ENCODE measurements around the gene JAKMIP1.

JAKMIP1 gene

GRCh38 chr4:6119507-6120020 lies 80.8 kb downstream of the JAKMIP1 start:
- DNase-seq (ENCODE audit: low read depth), result no peak

GRCh38 chr4:6118201-6118600 lies 82.1 kb downstream of the JAKMIP1 start:
- no peak for DNase-seq (ENCODE audit: low read depth)

- no peak for DNase-seq (ENCODE audit: low read depth)
These were observed 83.6 kb downstream of the JAKMIP1 start for GRCh38 chr4:6116696-6117285.

GRCh38 chr4:6115746-6116586 lies 84.4 kb downstream of the JAKMIP1 start:
- no peak for DNase-seq (ENCODE audit: low read depth)

- DNase-seq (ENCODE audit: low read depth), result no peak
These were observed 85.0 kb downstream of the JAKMIP1 start for GRCh38 chr4:6115342-6115741.

GRCh38 chr4:6114601-6115000 lies 85.7 kb downstream of the JAKMIP1 start:
- DNase-seq (ENCODE audit: low read depth), result no peak

GRCh38 chr4:6114181-6114580 lies 86.2 kb downstream of the JAKMIP1 start:
- DNase-seq (ENCODE audit: low read depth), result no peak

- no peak for DNase-seq (ENCODE audit: low read depth)
These were observed 86.7 kb downstream of the JAKMIP1 start for GRCh38 chr4:6113641-6114040.

GRCh38 chr4:6112606-6113290 lies 87.6 kb downstream of the JAKMIP1 start:
- DNase-seq (ENCODE audit: low read depth), result no peak

- no peak for DNase-seq (ENCODE audit: low read depth)
These were observed 88.9 kb downstream of the JAKMIP1 start for GRCh38 chr4:6111354-6111960.

- DNase-seq (ENCODE audit: low read depth), result no peak
These were observed 89.5 kb downstream of the JAKMIP1 start for GRCh38 chr4:6110681-6111353.

GRCh38 chr4:6109842-6110560 lies 90.3 kb downstream of the JAKMIP1 start:
- no peak for DNase-seq (ENCODE audit: low read depth)

- DNase-seq (ENCODE audit: low read depth), result no peak
These were observed 92.5 kb downstream of the JAKMIP1 start for GRCh38 chr4:6107886-6108285.

- DNase-seq (ENCODE audit: low read depth), result no peak
These were observed 93.1 kb downstream of the JAKMIP1 start for GRCh38 chr4:6107114-6107791.

- no peak for DNase-seq (ENCODE audit: low read depth)
These were observed 94.2 kb downstream of the JAKMIP1 start for GRCh38 chr4:6106156-6106555.

- DNase-seq (ENCODE audit: low read depth), result no peak
These were observed 94.9 kb downstream of the JAKMIP1 start for GRCh38 chr4:6105311-6105911.

GRCh38 chr4:6104541-6105130 lies 95.7 kb downstream of the JAKMIP1 start:
- DNase-seq (ENCODE audit: low read depth), result no peak

- DNase-seq (ENCODE audit: low read depth), result no peak
These were observed 102.8 kb downstream of the JAKMIP1 start for GRCh38 chr4:6097581-6097980.

GRCh38 chr4:6095897-6096296 lies 104.5 kb downstream of the JAKMIP1 start:
- no peak for DNase-seq (ENCODE audit: low read depth)

Data from stimulated activated CD4-positive, alpha-beta T cell treated with anti-CD3 and anti-CD28 coated beads, Interleukin-2, amount 100 ng/mL, for 4 hours (primary cell).